ENCODE measurements around the gene PPP1R12C. TPM values are rescaled to one million over a fixed set of nuclear protein-coding genes. Genes with fewer than 3 reads are reported as not detected.
"Not testable (repeated sequence)": the region's sequence is repeated elsewhere in the genome, so short reads cannot be mapped to it uniquely, and the experiment has no call there.

Gene PPP1R12C
- 17.5 and 32.4 TPM in 2 replicates for total RNA-seq

DNA sequence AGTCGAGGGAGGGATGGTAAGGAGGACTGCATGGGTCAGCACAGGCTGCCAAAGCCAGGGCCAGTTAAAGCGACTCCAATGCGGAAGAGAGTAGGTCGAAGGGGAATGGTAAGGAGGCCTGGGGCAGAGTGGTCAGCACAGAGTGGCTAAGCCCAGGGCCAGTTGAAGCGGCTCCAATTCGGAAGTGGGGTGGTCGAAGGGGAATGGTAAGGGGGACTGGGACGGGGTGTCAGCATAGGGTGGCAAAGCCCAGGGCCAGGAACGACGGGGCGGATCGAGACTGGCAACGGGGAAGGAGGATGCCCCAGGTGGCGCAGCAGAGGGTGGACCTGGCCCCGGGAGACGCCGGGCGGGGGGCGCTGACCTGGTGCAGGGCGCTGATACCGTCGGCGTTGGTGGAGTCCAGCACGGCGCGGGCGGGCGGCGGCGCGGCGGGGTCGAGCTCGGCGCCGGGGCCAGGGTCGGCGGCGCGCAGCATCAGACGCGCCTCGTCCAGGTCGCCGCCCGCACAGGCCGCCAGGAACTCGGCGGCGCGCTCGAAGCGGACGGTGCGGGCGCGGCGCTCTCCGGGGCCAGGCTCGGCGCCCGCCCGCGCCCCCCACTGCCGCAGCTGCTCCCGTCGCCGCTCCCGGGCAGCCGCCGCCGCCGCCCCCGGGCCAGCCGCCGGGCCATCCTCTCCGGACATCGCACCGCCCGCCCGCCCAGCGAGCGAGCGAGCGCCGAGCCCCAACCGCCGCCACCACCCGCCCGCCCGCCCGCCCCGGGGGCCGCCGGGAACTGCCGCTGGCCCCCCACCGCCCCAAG lies at the start of gene PPP1R12C:
TSS of gene PPP1R12C (minus strand) at position 779 of the 804 bp plus-strand sequence. CDS start at position 685, 94 bp downstream.
- no peak for DNase-seq (ENCODE audit: low read depth)

DNA sequence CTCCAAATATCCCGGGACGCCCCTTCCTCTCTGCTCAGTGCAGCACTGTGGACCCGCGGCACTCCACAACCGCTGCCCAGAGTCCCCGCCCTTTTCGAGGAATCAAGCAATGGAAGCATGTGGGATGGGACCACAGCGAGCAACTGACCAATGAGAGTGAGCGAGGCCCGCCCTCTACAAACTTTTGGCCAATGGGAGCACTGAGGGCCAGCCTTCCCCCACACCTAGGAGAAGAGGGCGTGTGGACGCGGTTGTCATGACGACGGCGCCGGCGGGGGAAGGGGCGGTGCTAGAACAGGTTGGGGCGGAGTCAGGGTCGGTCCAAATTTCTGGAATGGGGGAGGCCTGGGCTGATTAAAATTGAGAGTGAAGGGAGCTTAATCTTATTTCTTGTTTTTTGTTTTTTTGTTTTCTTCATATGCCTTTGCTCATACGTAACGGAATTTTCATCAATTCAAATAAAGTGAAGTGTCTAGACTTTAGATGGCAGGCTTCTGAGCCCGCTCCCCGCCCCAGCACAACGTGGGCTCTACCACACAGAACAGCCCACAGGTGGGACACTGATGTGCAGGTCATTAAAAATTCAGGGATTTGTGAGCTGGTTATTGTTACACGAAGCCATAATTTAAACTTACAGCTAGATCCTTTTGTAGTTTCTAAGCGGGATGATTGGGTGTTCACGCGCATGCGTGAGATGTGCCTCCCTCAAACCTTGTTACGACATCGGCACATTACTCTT lies 49.3 kb upstream of the PPP1R12C start, which contains the start of gene DNAAF3:
TSS of gene DNAAF3 (minus strand) at position 84 of the 739 bp plus-strand sequence. CDS start 200 bp downstream, outside the sequence.
- peak; percentile 95 for DNase-seq (ENCODE audit: low read depth)

DNA sequence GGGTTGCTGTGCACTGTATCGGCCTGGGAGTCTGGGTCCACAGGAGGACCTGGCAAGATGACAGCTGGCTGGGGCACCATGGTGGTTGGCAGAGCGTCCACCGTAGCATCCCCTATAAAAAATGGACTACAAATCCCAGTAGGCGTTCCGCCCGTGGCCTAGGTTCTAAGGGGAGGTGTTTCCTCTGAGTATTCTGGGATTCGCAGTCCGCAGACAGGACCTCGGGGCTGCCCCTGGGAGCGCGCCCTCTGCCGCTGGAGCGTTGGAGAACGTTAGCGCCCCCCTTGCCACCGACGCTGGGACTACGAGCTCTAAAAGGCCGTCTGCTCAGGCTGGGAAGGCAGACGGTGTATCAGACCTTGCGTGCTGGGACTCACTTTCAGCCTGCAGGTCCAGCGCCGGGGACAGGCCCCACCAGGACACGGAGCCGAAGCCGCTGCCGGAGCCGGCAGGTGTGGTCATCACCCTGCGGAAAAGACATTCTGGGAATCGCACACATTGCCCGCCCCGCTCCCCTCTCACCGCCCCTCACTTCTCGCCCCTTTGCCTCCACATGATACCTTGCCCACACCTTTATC lies 48.6 kb upstream of the PPP1R12C start:
- DNase-seq (ENCODE audit: low read depth) = peak; percentile 74

DNA sequence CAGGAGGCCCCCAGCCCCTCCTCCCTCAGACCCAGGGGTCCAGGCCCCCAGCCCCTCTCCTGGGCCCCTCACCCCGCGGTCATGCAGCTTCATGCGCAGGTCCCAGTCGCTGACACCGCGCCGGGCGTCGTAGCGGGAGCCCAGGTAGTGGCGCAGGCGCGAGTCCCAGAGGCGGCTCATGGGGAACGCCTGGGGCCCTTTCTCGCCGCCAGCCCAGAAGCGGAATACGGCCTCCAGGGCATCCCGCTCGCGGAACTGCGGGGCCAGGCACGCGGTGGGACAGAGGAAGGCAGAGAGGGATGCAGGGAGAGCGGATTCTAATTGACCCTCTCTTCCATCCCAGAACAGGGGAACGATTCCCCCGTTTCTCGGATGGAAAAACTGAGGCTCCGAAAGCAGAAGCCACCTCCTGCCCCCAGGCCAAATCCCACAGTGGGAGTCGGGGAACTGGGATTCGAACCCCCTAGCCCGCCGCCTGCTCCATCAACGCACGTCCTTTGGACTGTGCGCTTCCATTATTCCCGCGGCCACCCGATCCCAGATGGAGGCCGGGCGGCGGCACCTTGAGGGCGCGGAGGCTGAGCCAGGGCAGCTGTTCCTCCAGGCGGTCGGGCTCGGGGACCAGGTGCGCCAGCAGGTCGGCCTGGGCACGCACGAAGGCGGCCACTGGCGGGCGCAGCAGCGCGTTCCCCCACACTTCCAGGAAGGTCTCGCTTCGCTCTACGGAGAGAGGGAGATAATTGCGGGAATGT lies 44.3 kb upstream of the PPP1R12C start:
- DNase-seq (ENCODE audit: low read depth) = no peak

DNA sequence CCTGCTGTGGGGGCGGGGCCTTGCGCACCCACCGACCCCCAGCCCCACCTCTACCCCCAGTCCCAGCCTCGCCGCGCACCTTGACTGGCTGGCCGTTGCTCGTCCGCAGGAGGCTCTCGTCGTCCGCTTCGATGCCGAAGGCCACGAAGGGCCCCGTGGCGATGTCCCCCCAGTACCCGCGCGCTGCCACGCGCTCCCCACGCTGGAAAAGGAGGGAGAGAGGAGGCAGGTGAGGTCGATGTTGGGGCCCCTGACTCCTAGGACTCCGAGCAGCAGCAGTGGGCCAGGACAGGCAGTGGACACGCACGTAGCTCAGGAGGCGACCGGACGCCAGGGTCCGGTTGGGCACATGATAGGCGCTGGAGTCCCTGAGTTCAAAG lies 43.5 kb upstream of the PPP1R12C start:
- DNase-seq (ENCODE audit: low read depth) = no peak

DNA sequence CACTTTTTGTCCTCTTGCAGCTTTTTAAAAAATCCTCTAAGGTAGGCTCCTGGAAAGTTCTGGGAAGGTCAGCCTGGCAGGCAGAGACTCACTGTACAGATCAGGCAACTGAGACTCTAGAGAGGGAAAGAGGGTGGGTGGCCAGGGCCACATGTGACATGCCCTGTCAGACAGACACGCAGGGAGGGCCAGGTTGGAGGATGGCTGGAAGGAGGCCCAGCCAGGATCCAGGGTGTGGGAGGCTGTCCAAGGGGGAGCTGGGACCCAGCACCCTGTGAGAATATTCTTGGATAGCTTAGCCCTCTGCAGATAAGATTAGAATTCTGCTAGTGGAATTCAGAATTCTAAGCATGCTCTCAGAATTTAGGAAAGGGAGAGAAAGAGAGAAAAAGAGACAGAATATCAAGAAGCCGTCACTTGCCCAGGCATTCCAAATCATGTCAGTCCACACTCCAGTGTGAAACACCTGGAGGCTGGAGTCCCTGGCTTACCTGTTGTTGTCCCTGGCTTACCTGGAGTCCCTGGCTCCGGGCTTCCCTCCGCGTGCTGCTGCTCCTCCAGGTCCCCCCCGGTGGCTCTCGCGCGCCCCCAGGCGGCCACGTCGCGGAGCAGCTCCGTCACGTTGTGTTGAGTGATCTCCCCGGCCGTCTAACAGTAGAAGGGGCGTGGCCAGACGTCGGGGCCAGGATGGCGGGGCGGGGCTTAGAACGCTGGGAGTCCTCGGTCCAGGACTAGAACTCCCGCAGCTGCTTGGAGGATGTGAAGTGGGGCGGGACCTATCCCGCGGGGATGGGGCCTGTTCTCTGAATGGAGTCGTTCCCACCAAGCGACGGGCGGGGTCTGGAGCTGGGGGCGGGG lies 42.9 kb upstream of the PPP1R12C start:
- DNase-seq (ENCODE audit: low read depth) = peak; percentile 48

DNA sequence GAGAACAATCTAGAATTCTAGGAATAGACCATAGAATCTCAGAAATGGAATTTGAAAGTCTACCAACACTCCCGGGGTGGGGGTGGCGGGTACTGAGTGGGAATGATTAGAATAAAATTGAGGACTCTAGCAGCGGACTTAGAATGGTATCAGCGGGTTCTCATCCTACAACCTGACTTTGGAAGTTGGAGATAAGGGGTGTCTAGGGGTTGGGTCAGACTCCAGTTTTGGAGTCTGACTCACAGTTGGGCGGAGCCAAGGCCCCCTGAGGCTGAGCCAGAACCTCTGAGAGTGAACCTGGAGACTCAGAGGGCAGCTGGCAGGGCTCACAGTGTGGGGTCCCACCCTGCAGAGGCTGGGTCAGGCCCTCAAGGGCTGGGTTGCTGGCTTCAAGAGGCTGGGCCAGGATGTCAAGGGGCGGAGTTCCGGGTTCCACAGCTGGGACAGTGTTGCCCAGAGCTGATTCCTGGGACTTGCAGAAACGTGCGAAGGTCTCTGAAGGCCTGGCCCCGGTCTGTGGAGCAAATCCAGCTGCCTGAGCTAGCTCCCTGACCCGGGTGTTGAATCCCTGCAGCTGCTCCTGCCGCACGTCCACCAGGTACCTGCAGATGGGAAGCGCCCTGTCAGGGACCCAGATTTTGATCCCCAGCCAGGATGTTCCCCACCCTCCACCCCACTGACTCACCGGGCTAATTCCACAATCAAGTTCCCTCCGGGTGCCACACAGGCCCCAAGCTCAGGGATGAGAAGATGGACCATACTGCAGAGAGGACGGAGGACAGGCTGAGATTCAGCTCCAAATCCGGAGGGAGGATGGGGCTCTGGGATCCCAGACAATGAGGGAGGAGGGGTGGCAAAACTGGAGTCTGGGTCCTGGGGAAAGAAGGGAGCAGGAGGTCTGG lies 41.7 kb upstream of the PPP1R12C start:
- DNase-seq (ENCODE audit: low read depth) = no peak

DNA sequence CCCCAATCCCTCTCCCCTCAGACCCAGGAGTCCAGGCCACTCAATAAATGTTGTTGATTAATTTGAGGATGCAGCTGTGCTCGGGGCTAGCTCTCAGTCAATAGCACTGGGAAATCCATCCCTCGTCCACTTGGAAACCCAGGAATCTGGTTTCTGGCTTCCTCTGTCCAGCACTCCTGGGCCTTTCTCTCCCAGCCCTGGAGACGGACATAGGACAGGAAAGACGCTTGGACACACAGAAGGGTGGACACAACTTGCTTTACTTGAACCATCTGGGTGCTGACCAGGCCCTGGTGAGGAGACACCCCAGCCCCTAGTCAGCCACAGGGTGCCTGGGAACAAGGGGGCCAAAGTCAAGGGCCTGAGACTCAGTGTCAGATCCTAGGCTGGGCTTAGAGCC lies 41.0 kb upstream of the PPP1R12C start:
- DNase-seq (ENCODE audit: low read depth) = no peak

DNA sequence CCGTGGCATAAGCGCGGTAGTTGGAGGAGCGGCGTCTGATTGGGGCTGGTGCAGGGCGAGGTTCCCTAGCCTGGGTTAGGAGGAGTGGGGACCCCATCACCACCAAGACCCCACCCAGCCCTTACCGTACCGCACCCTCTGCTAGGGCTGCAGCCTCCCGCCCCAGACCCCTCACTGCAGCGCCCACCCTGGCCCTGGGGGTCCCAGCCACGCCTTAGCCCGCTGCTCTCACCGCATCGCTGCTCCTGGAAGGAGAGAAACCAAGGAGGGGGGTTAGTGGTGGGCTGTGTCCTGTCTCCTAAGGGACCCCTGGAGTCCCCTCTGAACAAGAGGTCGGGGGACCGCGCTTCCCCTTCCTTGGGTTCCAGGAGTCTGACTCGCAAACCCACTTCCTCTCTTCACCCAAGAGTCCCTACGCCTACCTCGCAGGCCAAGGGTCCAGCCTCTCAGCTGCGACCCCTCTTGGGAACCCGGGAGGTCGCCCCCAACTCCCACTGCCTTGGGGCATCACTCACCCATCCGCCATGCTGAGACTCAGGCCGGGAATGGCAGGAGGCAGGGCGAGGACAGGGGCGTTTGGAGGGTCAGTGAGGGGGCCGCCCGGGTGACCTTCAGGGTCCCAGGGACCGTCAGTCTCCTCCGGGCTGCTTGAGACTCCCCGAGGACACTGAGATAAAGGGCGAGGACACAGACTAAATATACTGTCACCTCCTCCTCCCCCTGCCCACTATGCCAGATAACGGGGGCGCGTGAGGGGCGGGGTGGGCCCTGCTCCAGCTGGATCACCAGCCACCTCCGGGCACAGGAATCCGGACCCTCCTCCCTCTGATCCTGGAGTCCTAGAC lies 39.8 kb upstream of the PPP1R12C start, which contains the start of gene TNNI3:
TSS of gene TNNI3 (minus strand) at position 669 of the 845 bp plus-strand sequence. CDS start at position 526, 143 bp downstream.
- no peak for DNase-seq (ENCODE audit: low read depth)

DNA sequence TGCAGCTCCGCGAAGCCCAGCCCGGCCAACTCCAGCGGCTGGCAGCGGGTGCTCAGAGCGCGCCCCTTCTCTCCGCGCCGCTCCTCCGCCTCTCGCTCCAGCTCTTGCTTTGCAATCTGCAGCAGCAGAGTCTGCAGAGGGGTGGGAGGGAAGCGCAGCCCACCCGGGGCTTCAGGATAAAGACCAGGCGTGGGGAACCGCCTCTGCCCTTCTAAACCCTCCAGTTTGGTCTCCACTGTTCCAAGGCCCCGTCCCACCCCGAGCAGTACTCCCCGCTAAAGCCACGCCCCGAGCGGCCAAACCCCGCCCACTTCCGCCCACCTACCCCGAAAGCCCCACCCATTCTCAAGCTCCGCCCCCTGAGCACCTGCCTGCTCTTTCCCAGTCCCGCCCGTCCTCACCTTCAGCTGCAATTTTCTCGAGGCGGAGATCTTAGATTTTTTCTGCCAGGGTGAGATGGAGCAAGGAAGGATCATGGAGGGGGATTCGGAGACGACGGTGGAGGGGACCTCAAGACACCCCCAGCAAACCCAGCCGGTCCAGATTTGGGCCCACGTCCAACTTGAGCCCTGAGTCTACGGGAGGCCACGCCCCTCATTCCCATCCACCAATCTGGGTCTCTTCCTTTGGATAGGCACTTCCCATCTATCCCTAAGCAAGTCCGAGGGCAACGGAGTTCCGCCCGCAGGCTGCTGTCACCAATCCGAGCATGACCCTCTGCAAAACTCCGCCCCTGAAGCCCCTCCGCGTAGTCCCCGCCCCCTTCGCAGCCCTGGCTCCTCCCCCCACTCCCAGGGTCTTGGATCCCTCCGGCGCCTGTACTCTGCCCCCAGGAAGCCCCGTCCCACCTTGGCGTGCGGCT lies 39.0 kb upstream of the PPP1R12C start:
- peak; percentile 14 for DNase-seq (ENCODE audit: low read depth)

DNA sequence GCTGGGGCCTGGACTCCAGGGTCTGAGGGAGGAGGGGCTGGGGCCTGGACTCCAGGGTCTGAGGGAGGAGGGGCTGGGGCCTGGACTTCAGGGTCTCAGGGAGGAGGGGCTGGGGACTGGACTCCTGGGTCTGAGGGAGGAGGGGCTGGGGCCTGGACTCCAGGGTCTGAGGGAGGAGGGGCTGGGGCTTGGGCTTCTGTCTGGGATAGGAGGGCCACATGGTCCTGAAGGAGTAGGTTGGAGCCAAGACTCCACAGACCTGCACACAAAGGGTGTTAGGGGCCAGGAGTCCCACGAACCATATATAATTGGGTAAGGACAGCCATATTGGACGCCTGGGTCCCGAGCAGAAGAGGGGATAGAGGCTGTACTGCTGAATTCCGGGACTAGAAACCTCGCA lies 38.3 kb upstream of the PPP1R12C start:
- not testable (repeated sequence) for DNase-seq (ENCODE audit: low read depth)

DNA sequence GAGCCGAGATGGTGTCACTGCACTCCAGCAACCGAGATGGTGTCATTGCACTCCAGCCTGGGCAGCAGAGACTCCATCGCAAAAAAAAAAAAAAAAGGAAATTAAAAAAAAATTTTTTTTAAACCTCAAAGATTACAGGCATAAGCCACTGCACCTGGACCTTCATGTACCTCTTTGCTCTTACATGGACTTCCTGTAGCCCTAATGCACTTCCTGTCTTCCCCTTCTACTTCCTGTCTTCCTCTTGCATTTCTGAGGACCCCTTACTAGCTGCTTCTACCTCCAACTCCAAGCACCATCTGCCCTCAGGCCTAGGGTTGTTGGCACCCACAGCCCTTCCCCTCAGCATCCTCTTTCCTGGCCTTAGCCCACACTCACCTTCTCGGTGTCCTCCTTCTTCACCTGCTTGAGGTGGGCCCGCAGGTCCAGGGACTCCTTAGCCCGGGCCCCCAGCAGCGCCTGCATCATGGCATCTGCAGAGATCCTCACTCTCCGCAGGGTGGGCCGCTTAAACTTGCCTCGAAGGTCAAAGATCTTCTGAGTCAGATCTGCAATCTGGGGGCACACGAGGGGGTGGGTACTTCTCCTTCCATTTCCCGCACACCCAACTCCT lies 36.3 kb upstream of the PPP1R12C start:
- DNase-seq (ENCODE audit: low read depth) = no peak

DNA sequence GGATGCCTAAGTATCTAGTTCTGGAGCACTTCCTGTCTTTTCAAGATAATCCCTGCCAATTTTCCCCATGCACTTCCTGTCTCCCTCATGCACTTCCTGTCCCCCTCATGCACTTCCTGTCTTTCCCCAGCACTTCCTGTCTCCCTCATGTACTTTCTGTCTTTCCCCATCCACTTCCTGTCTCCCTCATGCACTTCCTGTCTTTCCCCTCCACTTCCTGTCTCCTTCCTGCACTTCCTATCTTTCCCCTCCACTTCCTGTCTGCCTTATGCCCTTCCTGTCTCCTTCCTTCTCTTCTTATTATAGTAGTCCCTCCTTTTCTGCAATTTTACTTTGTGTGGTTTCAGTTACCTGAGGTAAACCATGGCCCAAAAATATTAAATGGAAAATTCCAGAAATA lies 34.6 kb upstream of the PPP1R12C start:
- no peak for DNase-seq (ENCODE audit: low read depth)

DNA sequence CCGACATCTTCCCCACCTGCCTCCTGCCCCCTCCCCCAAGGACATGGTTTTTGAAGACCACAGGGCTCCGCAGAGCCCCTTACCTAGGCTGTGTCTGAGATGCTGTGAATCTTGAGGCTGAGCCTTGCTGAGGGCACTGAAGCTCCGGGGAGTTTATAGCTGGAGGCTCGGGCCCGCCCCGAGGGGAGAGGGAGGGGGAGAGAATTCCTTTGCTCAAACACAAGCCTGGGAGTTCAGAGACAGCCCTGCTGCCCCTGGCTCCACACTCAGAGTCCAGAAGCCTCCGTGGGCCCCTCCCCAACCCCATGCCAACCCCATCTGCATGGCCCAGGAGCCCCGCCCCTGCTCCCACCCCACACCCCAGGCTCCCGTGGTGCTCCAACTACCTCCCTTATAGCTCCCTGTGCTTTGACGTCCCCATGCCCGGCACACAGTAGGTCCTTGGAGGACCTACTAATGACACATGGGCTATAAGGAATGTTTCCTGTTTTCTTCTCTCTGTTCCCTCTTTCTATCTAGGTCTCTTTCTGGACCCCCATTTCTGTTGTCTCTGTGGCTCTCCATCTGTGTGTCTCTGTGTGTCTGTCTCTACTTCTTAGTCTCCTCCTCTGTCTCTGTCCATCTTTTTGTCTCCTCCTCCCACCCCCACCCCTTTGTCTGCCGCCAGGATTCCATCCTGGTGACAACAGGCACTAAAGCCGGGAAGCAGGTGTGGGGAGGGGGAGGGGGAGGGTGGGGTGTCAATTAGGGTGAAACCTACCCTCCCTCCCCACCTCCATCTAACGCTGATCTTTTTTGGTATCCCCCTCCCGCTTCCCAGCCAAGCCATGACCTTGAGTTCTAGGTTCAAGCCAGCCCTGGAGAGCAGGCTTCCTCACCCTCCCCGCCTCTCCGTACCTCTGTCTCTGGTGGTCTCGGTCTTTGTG lies 31.9 kb upstream of the PPP1R12C start, which contains the start of gene TNNT1:
TSS of gene TNNT1 (minus strand) at position 129 of the 926 bp plus-strand sequence. CDS start 2,049 bp downstream, outside the sequence.
- DNase-seq (ENCODE audit: low read depth) = no peak

DNA sequence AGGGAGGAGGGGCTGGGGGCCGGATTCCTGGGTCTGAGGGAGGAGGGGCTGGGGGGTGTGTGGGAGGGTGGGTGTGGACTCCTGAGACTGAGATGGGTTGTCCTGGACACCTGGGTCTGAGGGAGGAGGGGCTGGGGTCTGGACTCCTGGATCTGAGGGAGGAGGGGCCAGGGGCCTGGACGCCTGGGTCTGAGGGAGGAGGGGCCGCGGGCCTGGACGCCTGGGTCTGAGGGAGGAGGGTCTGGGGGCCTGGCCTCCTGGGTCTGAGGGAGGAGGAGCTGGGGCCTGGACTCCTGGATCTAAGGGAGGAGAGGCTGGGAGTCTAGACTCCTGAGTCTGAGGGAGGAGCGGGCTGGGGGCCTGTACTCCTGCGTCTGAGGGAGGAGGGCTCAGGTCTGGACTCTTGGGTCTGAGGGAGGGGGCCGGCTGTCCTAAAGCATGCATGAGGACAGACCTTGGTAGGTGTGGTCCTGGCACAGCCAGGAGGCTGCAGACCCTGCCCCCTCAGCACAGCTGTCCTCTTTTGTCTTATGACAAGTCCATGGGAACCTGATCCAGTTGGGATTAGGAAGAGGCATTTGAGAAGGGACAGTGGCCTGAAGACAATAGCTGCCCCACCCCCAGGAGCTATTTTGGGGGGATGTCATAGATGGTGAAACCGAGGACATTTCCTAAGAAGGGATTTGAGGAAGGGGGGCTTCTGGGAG lies 30.3 kb upstream of the PPP1R12C start:
- no peak for DNase-seq (ENCODE audit: low read depth)

Measured in renal cortical epithelial cell (primary cell).